DMS53 treated with DMSO at 0.1 percent for 48 hours (cell line): ENCODE results near the gene SMIM10L2A.
"Not testable (repeated sequence)": the region's sequence is repeated elsewhere in the genome, so short reads cannot be mapped to it uniquely, and the experiment has no call there.

Source experiments
- DNase-seq: peaks from one replicate; lab custom pipeline; 2025; ENCODE audit not compliant: unreplicated experiment; lab: John Stamatoyannopoulos, UW

SMIM10L2A gene

GRCh38 chrX:135421932-135422809 is at the start of gene SMIM10L2A:
Gene SMIM10L2A, plus strand, starts transcription at chrX:135421944. Its CDS starts 188 bp downstream, at chrX:135422132.
- DNase-seq, result no peak

GRCh38 chrX:135373357-135373756 is 48.4 kb upstream of the SMIM10L2A start:
- DNase-seq, result no peak

DNA sequence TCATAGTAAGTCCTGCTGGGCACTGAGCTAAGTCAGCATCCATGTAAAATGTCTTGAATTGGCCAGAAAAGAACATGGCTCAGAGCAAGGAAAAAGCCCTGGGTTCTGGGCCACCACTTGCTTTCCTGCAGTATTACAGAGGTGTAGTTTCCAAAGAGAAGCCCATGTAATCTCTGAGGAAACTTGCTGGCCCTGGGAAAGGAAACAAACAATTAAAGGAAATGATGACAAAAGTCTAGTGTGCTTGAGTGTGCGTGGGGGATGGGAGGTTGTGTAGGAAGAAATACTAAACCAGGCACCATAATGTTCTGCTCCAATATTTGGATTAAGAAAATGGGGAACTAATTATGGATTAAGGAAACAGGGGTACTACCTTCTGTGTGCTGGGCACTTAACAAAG is 39.5 kb upstream of the SMIM10L2A start:
- DNase-seq, result no peak

- no peak for DNase-seq
Observed at GRCh38 chrX:135383249-135383648, 38.5 kb upstream of the SMIM10L2A start.

DNA sequence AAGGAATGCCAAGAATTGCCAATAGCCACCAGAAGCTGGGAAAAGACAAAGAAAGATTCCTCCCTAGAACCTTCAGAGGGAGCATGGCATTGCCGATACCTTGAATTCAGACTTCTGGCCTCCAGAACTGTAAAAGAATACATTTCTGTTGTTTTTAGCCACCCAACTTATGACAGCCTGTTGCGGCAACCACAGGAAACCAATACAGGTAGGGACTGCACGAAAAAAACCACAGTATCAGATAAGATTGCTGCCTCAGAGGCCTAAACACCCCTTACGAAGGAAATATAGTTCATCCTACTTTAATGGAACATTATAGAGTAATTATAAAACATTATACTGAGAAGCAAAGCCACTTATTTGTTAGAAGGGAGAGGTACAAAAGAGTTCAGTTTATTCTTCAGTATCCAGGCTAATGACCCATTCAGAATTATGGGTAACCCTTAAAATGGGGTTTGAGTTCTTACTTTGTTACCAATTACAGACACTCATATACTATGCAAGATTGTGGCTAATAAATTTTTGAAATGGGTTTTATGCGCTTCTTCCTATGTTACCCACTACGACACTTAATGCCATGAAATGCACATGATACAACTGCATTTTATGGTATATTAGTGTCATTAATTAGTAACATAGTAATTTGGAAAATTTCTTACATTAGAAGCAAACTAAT is 37.4 kb upstream of the SMIM10L2A start:
- DNase-seq, result no peak

DNA sequence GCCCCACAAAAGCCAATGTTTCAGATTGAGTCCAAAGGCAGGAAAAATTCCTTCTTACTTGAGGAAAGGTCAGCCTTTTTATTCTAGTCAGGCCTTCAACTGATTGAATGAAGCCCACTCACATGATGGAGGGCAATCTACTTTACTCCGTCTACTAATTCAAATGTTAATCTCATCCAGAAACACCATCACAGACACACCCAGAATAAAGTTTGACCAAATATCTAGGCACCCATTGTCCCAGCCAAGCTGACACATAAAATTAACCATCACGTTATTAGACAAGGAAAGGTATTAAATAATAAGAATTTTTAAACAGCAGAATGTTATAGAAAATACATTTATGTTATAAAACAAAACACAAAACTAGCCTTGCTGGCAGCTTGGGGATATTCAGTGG is 32.9 kb upstream of the SMIM10L2A start:
- no peak for DNase-seq

- DNase-seq, result no peak
Observed at GRCh38 chrX:135389243-135389642, 32.5 kb upstream of the SMIM10L2A start.

GRCh38 chrX:135389717-135390116 is 32.0 kb upstream of the SMIM10L2A start:
- peak; percentile 68 for DNase-seq

DNA sequence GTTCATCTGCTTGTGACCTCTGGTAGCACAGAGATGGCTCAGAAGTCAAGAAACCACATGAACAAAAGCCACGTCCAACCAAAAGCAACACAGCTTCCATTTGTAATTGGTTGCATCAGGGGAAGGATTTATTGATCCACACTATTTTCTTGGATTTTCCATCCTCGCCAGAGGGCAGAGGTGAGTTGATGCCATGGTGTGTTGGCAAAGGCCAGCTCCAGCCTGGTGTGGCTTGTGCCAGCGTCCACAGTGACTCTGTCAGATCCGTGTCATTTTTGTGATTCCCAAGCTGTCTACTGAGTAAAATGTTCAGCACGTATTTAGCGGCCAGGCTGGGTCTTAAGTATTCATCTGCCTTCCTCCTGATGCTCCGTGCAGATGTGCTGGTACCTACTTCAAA is 30.0 kb upstream of the SMIM10L2A start:
- no peak for DNase-seq

DNA sequence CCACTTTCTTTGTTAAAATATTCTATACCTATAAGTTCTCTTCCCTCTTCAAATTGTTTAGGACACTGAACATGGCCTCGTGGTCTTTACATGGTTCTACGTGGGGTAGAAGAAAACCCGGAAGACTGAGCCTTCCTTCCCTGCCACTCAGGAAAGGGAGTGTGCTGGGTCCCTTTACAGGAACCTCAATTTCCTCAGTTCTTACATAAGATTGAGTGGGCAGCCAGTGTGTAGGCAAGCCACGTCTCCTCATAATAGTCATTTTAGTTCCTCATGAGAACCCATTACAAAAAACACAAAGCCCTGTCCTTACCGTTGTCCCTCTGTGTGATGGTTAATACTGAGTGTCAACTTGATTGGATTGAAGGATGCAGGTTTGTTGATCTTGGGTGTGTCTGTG is 28.7 kb upstream of the SMIM10L2A start:
- no peak for DNase-seq

DNA sequence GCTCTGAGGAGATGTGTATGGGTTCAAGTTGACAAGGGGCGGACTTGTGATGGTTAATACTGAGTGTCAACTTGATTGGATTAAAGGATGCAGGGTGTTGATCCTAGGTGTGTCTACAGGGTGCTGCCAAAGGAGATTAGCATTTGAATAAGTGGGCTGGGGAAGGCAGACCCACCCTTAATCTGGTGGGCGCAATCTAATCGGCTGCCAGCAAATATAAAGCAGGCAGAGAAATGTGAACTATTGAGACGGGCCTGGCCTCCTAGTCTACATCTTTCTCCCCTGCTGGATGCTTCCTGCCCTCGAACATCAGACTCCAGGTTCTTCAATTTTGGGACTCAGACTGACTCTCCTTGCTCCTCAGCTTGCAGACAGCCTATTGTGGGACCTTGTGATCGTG is 26.7 kb upstream of the SMIM10L2A start:
- DNase-seq, result no peak

DNA sequence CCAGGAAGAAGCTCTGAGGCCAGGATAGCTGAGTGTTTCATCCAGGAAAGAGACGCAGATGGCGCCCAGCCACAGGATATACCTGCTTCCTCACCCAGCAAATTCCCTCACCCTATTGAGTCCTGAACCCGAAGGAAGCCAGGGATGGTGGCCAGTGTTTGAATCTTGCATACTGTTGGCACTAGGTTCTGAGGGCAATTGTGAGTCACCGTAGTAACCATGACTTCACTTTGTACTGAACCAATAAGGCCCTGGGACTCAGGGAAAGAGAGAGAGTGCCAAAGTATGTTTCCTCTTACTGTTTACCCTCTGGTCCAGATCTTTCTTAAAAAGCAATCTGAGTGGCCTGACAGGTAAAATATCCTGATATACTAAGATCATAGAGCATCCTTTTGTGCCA is 25.6 kb upstream of the SMIM10L2A start:
- no peak for DNase-seq

GRCh38 chrX:135396566-135396965 is 25.2 kb upstream of the SMIM10L2A start:
- no peak for DNase-seq

DNA sequence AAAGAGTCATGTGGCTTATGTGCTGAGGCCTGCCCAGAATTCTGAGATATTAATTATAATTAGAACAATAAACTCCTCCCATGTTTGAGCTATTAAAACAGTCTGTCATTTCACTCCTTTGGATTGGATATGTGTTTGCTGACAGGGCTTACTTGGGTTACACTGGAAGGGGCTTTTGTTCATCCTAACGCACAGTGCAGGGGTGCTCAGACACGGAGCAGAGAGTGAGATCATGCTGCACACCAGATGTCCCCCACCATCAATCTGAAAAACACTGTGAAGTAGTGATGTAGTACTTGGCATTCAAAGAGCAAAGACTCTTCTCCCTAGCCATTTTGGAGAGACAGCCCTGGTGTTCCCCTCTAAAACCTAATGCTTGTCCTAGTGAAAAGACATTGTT is 24.1 kb upstream of the SMIM10L2A start:
- no peak for DNase-seq

GRCh38 chrX:135403374-135403773 is 18.4 kb upstream of the SMIM10L2A start:
- DNase-seq, result no peak

DNA sequence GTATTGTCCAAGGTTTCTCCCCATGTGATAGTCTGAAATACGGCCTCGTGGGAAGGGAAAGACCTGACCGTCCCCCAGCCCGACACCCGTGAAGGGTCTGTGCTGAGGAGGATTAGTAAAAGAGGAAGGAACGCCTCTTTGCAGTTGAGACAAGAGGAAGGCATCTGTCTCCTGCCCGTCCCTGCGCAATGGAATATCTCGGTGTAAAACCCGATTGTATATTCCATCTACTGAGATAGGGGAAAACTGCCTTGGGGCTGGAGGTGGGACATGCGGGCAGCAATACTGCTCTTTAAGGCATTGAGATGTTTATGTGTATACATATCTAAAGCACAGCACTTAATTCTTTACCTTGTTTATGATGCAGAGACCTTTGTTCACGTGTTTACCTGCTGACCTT is 15.3 kb upstream of the SMIM10L2A start:
- DNase-seq, result not testable (repeated sequence)

DNA sequence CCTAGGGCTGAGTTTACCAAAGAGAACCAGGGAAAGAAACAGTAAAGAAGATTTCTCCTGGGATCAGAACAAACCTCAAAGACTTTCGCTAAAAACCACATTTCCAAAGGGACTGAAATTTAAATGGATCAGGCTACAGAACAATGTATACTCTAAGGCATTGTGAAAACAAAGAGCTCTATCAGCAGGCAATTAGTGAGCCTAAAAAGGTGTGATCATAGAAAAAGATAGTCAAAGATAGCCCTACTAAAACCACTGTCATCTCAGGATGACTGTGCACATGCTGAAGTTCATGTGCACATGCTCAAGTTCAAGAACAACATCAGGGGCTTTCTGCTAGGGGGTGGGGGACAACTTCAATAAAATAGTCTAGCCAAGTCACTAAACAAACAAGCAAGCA is 12.9 kb upstream of the SMIM10L2A start:
- DNase-seq, result no peak

- DNase-seq, result no peak
Observed at GRCh38 chrX:135410861-135411627, 10.7 kb upstream of the SMIM10L2A start.

- no peak for DNase-seq
Observed at GRCh38 chrX:135411893-135412292, 9.9 kb upstream of the SMIM10L2A start.

DNA sequence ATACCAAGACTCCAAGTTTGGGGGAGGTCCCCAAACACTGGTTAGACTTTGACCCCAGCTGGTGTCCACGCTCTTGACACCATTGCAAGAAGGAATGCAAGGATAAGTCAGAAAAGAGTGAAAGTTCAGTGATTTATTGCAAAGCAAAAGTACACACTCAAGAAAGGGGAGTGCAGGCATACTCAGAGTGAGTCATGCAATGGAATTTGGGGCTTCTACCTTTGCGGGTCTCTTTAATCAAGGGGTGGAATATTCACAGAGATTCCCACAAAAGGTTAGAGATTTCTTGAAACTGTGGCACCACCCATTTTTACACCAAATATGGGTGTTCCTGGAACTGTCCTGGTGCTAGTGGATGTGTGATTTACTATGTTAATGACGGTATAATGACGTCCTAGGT is 5.2 kb upstream of the SMIM10L2A start:
- DNase-seq, result no peak

DNA sequence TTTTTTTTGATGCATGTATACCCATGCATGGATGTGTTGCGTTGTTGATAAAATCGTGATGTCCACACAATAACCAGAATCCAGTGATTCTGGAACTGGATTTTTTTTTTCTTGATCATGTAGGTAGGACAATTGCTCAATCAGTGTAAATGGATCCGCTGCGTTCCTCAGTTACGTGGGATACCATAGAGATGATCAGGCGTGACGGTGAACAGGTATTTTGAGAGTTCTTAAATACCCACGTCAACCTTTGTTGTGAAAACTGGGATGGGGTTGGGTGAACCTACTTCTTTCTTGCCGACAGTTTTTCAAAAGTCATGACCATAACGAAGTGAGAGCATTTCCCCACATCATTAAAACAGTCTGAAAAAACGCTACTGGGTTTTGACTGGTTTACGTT is 913 bp upstream of the SMIM10L2A start:
- no peak for DNase-seq

DNA sequence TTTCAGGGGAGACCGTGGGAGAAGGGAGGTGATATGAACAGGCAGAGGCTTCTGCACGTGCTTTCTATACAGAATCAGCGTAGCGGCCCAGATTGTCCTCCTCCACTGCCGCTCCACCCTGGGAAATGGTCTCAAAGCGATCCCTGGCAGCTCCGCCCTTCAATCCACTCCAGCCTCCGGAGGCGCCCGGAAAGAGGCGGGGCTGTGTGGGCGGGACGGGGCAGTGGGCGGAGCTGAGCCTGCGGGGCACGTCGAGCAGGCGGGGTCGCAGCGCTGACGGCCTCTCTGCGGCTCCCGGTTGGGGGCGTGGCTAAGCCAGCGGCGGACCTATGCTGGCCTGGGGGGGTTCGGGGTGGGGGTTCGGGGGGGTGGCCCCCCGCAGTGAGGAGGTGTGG is 210 bp upstream of the SMIM10L2A start:
- peak; percentile 75 for DNase-seq
